ENCODE results near the gene IZUMO4. TPM values are rescaled to one million over a fixed set of nuclear protein-coding genes. Genes with fewer than 3 reads are reported as not detected.

IZUMO4 gene
- polyA plus RNA-seq, 4 donors = 5.9 to 11.0 (median 6.9) TPM

GRCh38 chr19:2103045-2103707, 6.5 kb downstream of the IZUMO4 start:
- no peak for DNase-seq (ENCODE audit: low read depth in 4 of 4, low spot score in 3 of 4)

GRCh38 chr19:2108251-2109016, 11.7 kb downstream of the IZUMO4 start:
- no peak for DNase-seq (ENCODE audit: low read depth in 4 of 4, low spot score in 3 of 4)

GRCh38 chr19:2109046-2109864, 12.5 kb downstream of the IZUMO4 start:
- no peak for DNase-seq (ENCODE audit: low read depth in 4 of 4, low spot score in 3 of 4)

GRCh38 chr19:2110822-2111221, 14.1 kb downstream of the IZUMO4 start:
- no peak for DNase-seq (ENCODE audit: low read depth in 4 of 4, low spot score in 3 of 4)

- DNase-seq (ENCODE audit: low read depth in 4 of 4, low spot score in 3 of 4) = no peak
Observed at GRCh38 chr19:2111425-2111824, 14.7 kb downstream of the IZUMO4 start.

GRCh38 chr19:2111886-2112285, 15.2 kb downstream of the IZUMO4 start:
- no peak for DNase-seq (ENCODE audit: low read depth in 4 of 4, low spot score in 3 of 4)

- DNase-seq (ENCODE audit: low read depth in 4 of 4, low spot score in 3 of 4) = no peak
Observed at GRCh38 chr19:2112516-2113320, 16.0 kb downstream of the IZUMO4 start.

GRCh38 chr19:2113439-2114211, 16.9 kb downstream of the IZUMO4 start:
- DNase-seq (ENCODE audit: low read depth in 4 of 4, low spot score in 3 of 4) = no peak

GRCh38 chr19:2114218-2114617, 17.5 kb downstream of the IZUMO4 start:
- DNase-seq (ENCODE audit: low read depth in 4 of 4, low spot score in 3 of 4) = no peak

GRCh38 chr19:2114821-2115220, 18.1 kb downstream of the IZUMO4 start:
- DNase-seq (ENCODE audit: low read depth in 4 of 4, low spot score in 3 of 4) = no peak

GRCh38 chr19:2115324-2115723, 18.6 kb downstream of the IZUMO4 start:
- DNase-seq (ENCODE audit: low read depth in 4 of 4, low spot score in 3 of 4) = no peak

- no peak for DNase-seq (ENCODE audit: low read depth in 4 of 4, low spot score in 3 of 4)
Observed at GRCh38 chr19:2115911-2116426, 19.3 kb downstream of the IZUMO4 start.

GRCh38 chr19:2116507-2116906, 19.8 kb downstream of the IZUMO4 start:
- no peak for DNase-seq (ENCODE audit: low read depth in 4 of 4, low spot score in 3 of 4)

- DNase-seq (ENCODE audit: low read depth in 4 of 4, low spot score in 3 of 4) = no peak
Observed at GRCh38 chr19:2117215-2117960, 20.7 kb downstream of the IZUMO4 start.

GRCh38 chr19:2118438-2118837, 21.7 kb downstream of the IZUMO4 start:
- no peak for DNase-seq (ENCODE audit: low read depth in 4 of 4, low spot score in 3 of 4)

GRCh38 chr19:2119921-2120785, 23.4 kb downstream of the IZUMO4 start:
- DNase-seq (ENCODE audit: low read depth in 4 of 4, low spot score in 3 of 4) = no peak

- DNase-seq (ENCODE audit: low read depth in 4 of 4, low spot score in 3 of 4) = no peak
Observed at GRCh38 chr19:2120821-2121220, 24.1 kb downstream of the IZUMO4 start.

Data from left renal pelvis (tissue), 4 donors.